ENCODE measurements around the gene HBA2.
A peak's percentile ranks its signal among the peaks of the same experiment; 100 is the strongest.

Gene HBA2

DNA sequence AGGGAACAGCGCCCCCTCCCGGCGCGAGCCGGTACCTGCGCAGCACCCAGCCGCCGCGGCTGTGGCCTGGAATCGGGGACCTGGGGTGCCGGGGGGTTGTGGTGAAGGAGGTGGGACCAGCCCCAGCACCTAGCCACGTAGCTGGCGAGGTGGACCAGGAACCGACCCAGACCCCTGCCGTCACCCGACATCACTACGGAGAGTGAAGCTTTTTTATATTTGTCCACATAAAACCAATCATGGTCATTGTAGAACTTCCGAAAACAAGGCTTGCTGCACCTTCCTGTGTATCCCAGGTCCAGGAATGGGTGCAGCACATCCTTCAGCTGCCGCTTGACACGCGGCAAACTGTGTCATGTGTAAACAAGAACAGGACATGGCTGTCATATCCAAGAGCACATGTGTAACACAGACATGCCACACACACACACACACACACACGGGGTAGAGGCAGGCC is 8.9 kb downstream of the HBA2 start:
- DNase-seq (ENCODE audit: low spot score), result no peak
- POLR2A ChIA-PET (ENCODE audit: low non-redundant PET), result no interaction called here
- CTCF ChIA-PET, result interaction anchor here (0.6 to 1.4 kb wide), 8 partner anchors 10 to 112 kb away, joined by 3 to 7 read pairs (median 4); partner anchors contain the start of gene HBM
- TF ChIP-seq, protein P1, sequence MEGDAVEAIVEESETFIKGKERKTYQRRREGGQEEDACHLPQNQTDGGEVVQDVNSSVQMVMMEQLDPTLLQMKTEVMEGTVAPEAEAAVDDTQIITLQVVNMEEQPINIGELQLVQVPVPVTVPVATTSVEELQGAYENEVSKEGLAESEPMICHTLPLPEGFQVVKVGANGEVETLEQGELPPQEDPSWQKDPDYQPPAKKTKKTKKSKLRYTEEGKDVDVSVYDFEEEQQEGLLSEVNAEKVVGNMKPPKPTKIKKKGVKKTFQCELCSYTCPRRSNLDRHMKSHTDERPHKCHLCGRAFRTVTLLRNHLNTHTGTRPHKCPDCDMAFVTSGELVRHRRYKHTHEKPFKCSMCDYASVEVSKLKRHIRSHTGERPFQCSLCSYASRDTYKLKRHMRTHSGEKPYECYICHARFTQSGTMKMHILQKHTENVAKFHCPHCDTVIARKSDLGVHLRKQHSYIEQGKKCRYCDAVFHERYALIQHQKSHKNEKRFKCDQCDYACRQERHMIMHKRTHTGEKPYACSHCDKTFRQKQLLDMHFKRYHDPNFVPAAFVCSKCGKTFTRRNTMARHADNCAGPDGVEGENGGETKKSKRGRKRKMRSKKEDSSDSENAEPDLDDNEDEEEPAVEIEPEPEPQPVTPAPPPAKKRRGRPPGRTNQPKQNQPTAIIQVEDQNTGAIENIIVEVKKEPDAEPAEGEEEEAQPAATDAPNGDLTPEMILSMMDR (conservative IDR thresholded peaks at IDR 0.05; ENCODE audit: low read depth), result peak; percentile 95
- H3K27ac ChIP-seq, result no peak overlapping the region

DNA sequence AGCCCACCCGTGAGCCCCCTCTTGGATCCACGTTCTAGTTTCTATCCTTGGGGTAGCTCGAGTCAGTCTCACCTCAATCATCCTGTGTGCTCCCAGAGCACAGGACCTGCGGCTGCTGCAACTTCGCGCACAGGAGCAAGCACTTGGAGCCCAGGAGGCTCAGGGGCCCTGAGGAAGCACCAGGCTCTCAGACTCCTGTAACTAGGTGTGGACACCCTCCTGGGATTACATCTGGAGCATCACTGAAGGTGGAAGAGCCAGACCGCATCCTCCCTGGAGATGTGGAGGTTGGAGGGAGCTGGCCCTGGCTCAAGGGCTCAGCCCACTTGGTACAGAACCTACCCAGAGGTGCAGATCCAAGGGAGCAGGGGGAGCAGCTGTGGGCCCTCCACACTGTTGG is 10.3 kb downstream of the HBA2 start:
- CTCF ChIA-PET, result interaction anchor here (0.7 to 1.4 kb wide), 3 partner anchors 76 to 179 kb away, joined by 4 to 6 read pairs (median 5); no protein-coding TSS in a partner anchor
- POLR2A ChIA-PET (ENCODE audit: low non-redundant PET), result no interaction called here
- TF ChIP-seq, protein P1 (conservative IDR thresholded peaks at IDR 0.05; ENCODE audit: low read depth), result no peak
- DNase-seq (ENCODE audit: low spot score), result no peak
- peak overlapping the region; percentile 10; the same call in 1 of the 2 replicates for H3K27ac ChIP-seq

DNA sequence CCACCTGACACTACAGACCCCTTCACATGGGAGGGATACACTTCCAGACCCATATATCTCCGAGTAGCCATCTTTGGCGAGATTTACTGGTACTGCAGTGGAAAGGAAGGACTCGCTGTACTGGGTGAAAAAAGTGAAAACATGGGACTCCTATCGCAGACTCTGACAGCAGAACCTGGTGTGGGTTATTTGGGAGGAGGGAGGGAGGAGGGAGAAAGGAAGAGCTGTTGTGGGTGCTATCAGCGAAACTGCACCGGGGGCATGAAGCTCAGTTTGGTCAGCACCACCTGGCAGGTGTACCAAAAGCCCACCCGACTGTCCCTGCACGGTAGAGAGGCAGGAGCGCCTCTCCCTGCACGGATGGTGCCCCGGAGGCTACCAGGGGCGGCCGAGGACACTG is 12.5 kb downstream of the HBA2 start:
- ChIA-PET CTCF (interaction anchor here (0.6 kb wide), 1 partner anchor 79 kb away, joined by 3 read pairs; no protein-coding TSS in a partner anchor), POLR2A (ENCODE audit: low non-redundant PET) (no interaction called here)
- TF ChIP-seq, protein P1 (conservative IDR thresholded peaks at IDR 0.05; ENCODE audit: low read depth), result no peak
- no peak overlapping the region for H3K27ac ChIP-seq
- no peak for DNase-seq (ENCODE audit: low spot score)

DNA sequence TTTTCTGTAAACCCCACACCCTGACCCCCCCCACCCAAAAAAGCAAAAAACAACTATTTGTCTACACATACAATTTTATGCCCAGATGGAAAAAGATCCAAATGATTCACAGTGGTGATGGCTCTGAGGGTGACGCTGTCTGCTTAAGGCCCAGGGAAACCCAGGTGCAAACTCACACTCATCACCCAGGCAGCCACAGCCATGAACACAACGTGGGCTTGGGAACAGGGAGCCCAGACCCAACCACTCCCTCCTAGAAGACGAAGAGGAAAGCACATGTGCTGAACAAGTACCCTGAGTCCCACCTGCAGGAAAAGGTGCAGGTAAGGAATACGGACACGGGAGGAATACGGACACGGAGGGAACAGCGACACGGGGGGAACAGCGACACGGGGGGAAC is 13.0 kb downstream of the HBA2 start:
- CTCF ChIA-PET, result no interaction called here
- POLR2A ChIA-PET (ENCODE audit: low non-redundant PET), result no interaction called here
- no peak for DNase-seq (ENCODE audit: low spot score)
- TF ChIP-seq, protein P1 (conservative IDR thresholded peaks at IDR 0.05; ENCODE audit: low read depth), result no peak
- no peak overlapping the region for H3K27ac ChIP-seq

DNA sequence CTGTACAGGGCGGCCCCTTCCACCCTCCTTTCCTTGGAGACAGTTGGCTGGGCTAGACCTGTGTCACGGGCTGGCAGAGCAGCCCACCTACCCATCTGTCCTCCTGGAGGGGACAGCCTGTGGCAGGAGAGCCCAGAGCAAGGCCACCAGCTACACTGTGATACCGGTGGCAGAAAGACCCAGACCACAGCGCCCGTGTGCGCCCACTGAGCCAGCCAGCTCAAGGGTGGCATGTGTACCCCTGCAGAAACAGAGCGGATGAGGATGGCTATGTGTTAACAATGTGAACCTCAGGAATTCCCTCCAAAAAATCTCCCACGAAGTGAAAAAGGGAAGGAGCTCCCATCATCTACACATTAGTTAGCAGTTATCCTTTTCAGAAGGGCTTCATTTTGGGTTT is 14.7 kb downstream of the HBA2 start:
- no peak for DNase-seq (ENCODE audit: low spot score)
- ChIA-PET POLR2A (ENCODE audit: low non-redundant PET) (no interaction called here), CTCF (interaction anchor here (0.6 to 1.4 kb wide), 2 partner anchors 80 to 175 kb away, joined by 3 to 5 read pairs; no protein-coding TSS in a partner anchor)
- TF ChIP-seq, protein P1 (conservative IDR thresholded peaks at IDR 0.05; ENCODE audit: low read depth), result no peak
- peak overlapping the region; percentile 10; the same call in 1 of the 2 replicates for H3K27ac ChIP-seq

DNA sequence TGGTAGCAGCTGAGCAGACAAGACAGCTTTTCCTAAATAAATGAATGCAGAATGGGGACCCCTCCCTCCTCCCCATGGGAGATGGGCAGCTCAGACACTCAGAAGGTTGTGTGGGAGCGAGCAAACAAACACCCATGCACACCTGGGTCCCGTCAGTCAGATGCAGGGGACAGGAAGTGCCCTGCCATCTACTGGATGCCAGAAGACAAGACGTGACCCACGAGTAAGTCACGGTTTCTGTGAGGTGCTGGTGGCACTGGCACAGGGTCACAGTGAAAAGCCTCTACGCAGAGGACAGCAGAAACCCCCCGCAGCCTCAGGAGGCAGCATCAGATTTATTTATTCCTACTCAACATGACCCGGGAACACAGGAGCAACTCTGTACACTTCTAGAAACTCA is 16.0 kb downstream of the HBA2 start:
- peak overlapping the region; percentile 30; the same call in 1 of the 2 replicates for H3K27ac ChIP-seq
- POLR2A ChIA-PET (ENCODE audit: low non-redundant PET), result no interaction called here
- no peak for DNase-seq (ENCODE audit: low spot score)
- CTCF ChIA-PET, result interaction anchor here (0.5 to 1.4 kb wide), 8 partner anchors 13 to 173 kb away, joined by 3 to 9 read pairs (median 4); no protein-coding TSS in a partner anchor
- TF ChIP-seq, protein P1 (conservative IDR thresholded peaks at IDR 0.05; ENCODE audit: low read depth), result no peak; the same call in 1 of the 2 replicates
